ENCODE data around the gene CBX6.
A peak's percentile ranks its signal among the peaks of the same experiment; 100 is the strongest.

CBX6 gene

GRCh38 chr22:38886333-38886732 is 14.3 kb upstream of the CBX6 start:
- Histone ChIP-seq H3K9me3 (ENCODE audit: control insufficient read depth, insufficient read depth, low read length) (no peaks in the 10 kb centered on the region), H3K27me3 (ENCODE audit: control insufficient read depth, insufficient read depth, low read length) (peaks cover 2% of the 10 kb centered on the region), H3K4me1 (ENCODE audit: control insufficient read depth, insufficient read depth, low read length) (no peaks in the 10 kb centered on the region), H3K36me3 (ENCODE audit: control insufficient read depth, insufficient read depth, low read length) (no peaks in the 10 kb centered on the region), H3K9ac (ENCODE audit: low read depth, low read length) (no peak overlapping the region), H3K4me3 (ENCODE audit: low read depth, low read length) (no peak overlapping the region)

GRCh38 chr22:38882972-38883622 is 11.1 kb upstream of the CBX6 start:
- H3K36me3 ChIP-seq (ENCODE audit: control insufficient read depth, insufficient read depth, low read length): no peaks in the 10 kb centered on the region

GRCh38 chr22:38881997-38882879 is 10.2 kb upstream of the CBX6 start:
- peaks cover 5% of the 10 kb centered on the region for H3K27me3 ChIP-seq (ENCODE audit: control insufficient read depth, insufficient read depth, low read length)
- H3K4me1 ChIP-seq (ENCODE audit: control insufficient read depth, insufficient read depth, low read length): no peaks in the 10 kb centered on the region
- no peaks in the 10 kb centered on the region for H3K36me3 ChIP-seq (ENCODE audit: control insufficient read depth, insufficient read depth, low read length)
- no peak overlapping the region for H3K4me3 ChIP-seq (ENCODE audit: low read depth, low read length)
- H3K9me3 ChIP-seq (ENCODE audit: control insufficient read depth, insufficient read depth, low read length): no peaks in the 10 kb centered on the region
- no peak overlapping the region for H3K9ac ChIP-seq (ENCODE audit: low read depth, low read length)

More at GRCh38 chr22:38882972-38883622, 11.1 kb upstream of the CBX6 start:
- Histone ChIP-seq H3K9me3 (ENCODE audit: control insufficient read depth, insufficient read depth, low read length) (no peaks in the 10 kb centered on the region), H3K4me1 (ENCODE audit: control insufficient read depth, insufficient read depth, low read length) (no peaks in the 10 kb centered on the region), H3K27me3 (ENCODE audit: control insufficient read depth, insufficient read depth, low read length) (peaks cover 5% of the 10 kb centered on the region), H3K4me3 (ENCODE audit: low read depth, low read length) (no peak overlapping the region), H3K9ac (ENCODE audit: low read depth, low read length) (no peak overlapping the region)

GRCh38 chr22:38881464-38881871 is 9.5 kb upstream of the CBX6 start:
- no peaks in the 10 kb centered on the region for H3K4me1 ChIP-seq (ENCODE audit: control insufficient read depth, insufficient read depth, low read length)
- H3K27me3 ChIP-seq (ENCODE audit: control insufficient read depth, insufficient read depth, low read length): peaks cover 5% of the 10 kb centered on the region
- H3K36me3 ChIP-seq (ENCODE audit: control insufficient read depth, insufficient read depth, low read length): no peaks in the 10 kb centered on the region
- no peaks in the 10 kb centered on the region for H3K9me3 ChIP-seq (ENCODE audit: control insufficient read depth, insufficient read depth, low read length)
- no peak overlapping the region for H3K9ac ChIP-seq (ENCODE audit: low read depth, low read length)
- H3K4me3 ChIP-seq (ENCODE audit: low read depth, low read length): no peak overlapping the region

GRCh38 chr22:38879961-38880360 is 7.9 kb upstream of the CBX6 start:
- Histone ChIP-seq H3K27me3 (ENCODE audit: control insufficient read depth, insufficient read depth, low read length) (peaks cover 7% of the 10 kb centered on the region), H3K9me3 (ENCODE audit: control insufficient read depth, insufficient read depth, low read length) (no peaks in the 10 kb centered on the region), H3K4me1 (ENCODE audit: control insufficient read depth, insufficient read depth, low read length) (no peaks in the 10 kb centered on the region), H3K4me3 (ENCODE audit: low read depth, low read length) (no peak overlapping the region), H3K36me3 (ENCODE audit: control insufficient read depth, insufficient read depth, low read length) (no peaks in the 10 kb centered on the region), H3K9ac (ENCODE audit: low read depth, low read length) (no peak overlapping the region)

- Histone ChIP-seq H3K9me3 (ENCODE audit: control insufficient read depth, insufficient read depth, low read length) (no peaks in the 10 kb centered on the region), H3K9ac (ENCODE audit: low read depth, low read length) (no peak overlapping the region), H3K36me3 (ENCODE audit: control insufficient read depth, insufficient read depth, low read length) (no peaks in the 10 kb centered on the region), H3K27me3 (ENCODE audit: control insufficient read depth, insufficient read depth, low read length) (peaks cover 8% of the 10 kb centered on the region), H3K4me3 (ENCODE audit: low read depth, low read length) (no peak overlapping the region), H3K4me1 (ENCODE audit: control insufficient read depth, insufficient read depth, low read length) (no peaks in the 10 kb centered on the region)
Observed at GRCh38 chr22:38879108-38879729, 7.2 kb upstream of the CBX6 start.

- Histone ChIP-seq H3K36me3 (ENCODE audit: control insufficient read depth, insufficient read depth, low read length) (no peaks in the 10 kb centered on the region), H3K9ac (ENCODE audit: low read depth, low read length) (no peak overlapping the region), H3K27me3 (ENCODE audit: control insufficient read depth, insufficient read depth, low read length) (peaks cover 16% of the 10 kb centered on the region), H3K4me3 (ENCODE audit: low read depth, low read length) (no peak overlapping the region), H3K4me1 (ENCODE audit: control insufficient read depth, insufficient read depth, low read length) (no peaks in the 10 kb centered on the region), H3K9me3 (ENCODE audit: control insufficient read depth, insufficient read depth, low read length) (no peaks in the 10 kb centered on the region)
Observed at GRCh38 chr22:38878001-38878400, 6.0 kb upstream of the CBX6 start.

GRCh38 chr22:38874529-38875222 is 2.7 kb upstream of the CBX6 start:
- Histone ChIP-seq H3K36me3 (ENCODE audit: control insufficient read depth, insufficient read depth, low read length) (peaks cover 3% of the 10 kb centered on the region), H3K9me3 (ENCODE audit: control insufficient read depth, insufficient read depth, low read length) (no peaks in the 10 kb centered on the region), H3K4me3 (ENCODE audit: low read depth, low read length) (no peak overlapping the region), H3K9ac (ENCODE audit: low read depth, low read length) (no peak overlapping the region), H3K4me1 (ENCODE audit: control insufficient read depth, insufficient read depth, low read length) (peaks cover 3% of the 10 kb centered on the region), H3K27me3 (ENCODE audit: control insufficient read depth, insufficient read depth, low read length) (peaks cover 16% of the 10 kb centered on the region)

- peaks cover 5% of the 10 kb centered on the region for H3K36me3 ChIP-seq (ENCODE audit: control insufficient read depth, insufficient read depth, low read length)
- H3K27me3 ChIP-seq (ENCODE audit: control insufficient read depth, insufficient read depth, low read length): peaks cover 15% of the 10 kb centered on the region
- no peaks in the 10 kb centered on the region for H3K9me3 ChIP-seq (ENCODE audit: control insufficient read depth, insufficient read depth, low read length)
- H3K4me3 ChIP-seq (ENCODE audit: low read depth, low read length): peak overlapping the region; percentile 60
- H3K4me1 ChIP-seq (ENCODE audit: control insufficient read depth, insufficient read depth, low read length): peaks cover 3% of the 10 kb centered on the region
- no peak overlapping the region for H3K9ac ChIP-seq (ENCODE audit: low read depth, low read length)
Observed at GRCh38 chr22:38873469-38874411, 1.7 kb upstream of the CBX6 start.

GRCh38 chr22:38872831-38873248 is 824 bp upstream of the CBX6 start:
- peaks cover 13% of the 10 kb centered on the region for H3K27me3 ChIP-seq (ENCODE audit: control insufficient read depth, insufficient read depth, low read length)
- no peaks in the 10 kb centered on the region for H3K9me3 ChIP-seq (ENCODE audit: control insufficient read depth, insufficient read depth, low read length)
- peak overlapping the region; percentile 60 for H3K4me3 ChIP-seq (ENCODE audit: low read depth, low read length)
- H3K9ac ChIP-seq (ENCODE audit: low read depth, low read length): peak overlapping the region; percentile 8
- peaks cover 3% of the 10 kb centered on the region for H3K4me1 ChIP-seq (ENCODE audit: control insufficient read depth, insufficient read depth, low read length)
- peaks cover 10% of the 10 kb centered on the region for H3K36me3 ChIP-seq (ENCODE audit: control insufficient read depth, insufficient read depth, low read length)

All from iPS-15b (cell line).